HG03103 (cell line): ENCODE data around the gene THTPA.
"Not testable (repeated sequence)": the region's sequence is repeated elsewhere in the genome, so short reads cannot be mapped to it uniquely, and the experiment has no call there.

ENCODE experiments used
- ATAC-seq: cut with Tn5 transposase; IDR thresholded peaks from one replicate; pipeline ENCODE4 v1.9.1; 2021; ENCODE audit warnings: low read depth; ENCODE audit not compliant: unreplicated experiment

Gene THTPA

DNA sequence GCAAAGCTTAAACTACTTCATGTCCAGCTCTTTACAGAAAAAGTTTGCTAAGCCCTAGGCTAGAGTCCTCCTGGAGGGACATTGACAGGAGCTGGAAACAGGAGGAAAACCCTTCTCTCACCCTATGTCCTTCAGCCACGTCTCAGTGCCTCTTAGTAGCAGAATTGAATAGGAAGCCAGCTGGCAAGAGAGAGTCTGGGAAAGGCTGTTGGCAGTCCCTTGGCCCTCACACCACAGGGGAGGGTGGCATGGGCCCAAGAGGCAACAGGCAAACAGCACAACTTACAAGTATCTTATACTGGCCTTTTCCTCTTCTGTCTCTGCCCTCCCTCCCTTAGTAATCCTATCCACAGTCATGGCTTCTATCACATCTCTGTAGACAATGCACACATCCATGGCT lies 52.4 kb downstream of the THTPA start:
- no peak for ATAC-seq

DNA sequence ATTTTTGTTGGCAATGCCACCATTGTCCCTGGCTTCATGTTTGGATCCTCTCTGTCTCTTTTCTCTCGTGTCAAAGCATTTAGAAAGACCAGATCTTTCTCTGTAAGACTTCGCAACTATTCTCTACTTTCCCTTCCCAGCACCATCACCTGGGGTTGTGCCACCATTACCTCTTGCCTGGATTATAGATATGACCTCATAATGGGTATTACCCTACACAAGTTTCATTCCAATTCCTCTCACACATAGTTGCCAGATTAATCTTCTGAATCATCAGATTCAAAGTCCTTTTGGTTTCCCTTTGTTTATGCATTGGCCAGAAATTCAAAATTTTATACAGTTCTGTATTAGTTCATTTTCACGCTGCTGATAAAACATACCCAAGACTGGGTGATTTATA lies 52.9 kb downstream of the THTPA start:
- ATAC-seq, result no peak

DNA sequence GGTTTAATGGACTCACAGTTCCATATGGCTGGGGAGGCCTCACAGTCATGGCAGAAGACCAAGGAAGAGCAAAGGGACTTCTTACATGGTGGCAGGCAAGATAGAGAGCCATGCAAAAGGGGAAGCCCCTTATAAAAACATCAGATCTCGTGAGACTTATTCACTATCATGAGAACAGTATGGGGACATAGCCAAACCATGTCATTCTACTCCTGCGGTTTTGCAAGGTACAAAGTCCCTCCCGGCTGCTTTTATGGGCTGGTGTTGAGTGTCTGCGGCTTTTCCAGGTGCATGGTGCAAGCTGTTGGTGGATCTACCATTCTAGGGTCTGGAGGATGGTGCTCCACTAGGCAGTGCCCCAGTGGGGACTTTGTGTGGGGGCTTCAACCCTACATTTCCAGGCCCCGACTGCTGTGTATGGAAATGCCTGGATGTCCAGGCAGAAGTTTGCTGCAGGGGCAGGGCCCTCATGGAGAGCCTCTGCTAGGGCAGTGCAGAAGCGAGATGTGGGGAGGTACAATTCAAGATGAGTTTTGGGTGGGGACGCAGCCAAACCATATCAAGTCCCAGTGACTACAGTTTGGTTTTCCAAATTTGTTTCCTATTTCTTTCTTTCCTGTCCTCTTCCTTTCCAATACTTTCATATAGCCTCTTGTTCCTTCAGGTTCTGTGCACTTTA lies 53.5 kb downstream of the THTPA start:
- not testable (repeated sequence) for ATAC-seq
